ENCODE data around the gene PPP2R2C. TPM values are rescaled to one million over a fixed set of nuclear protein-coding genes. Genes with fewer than 3 reads are reported as not detected.

PPP2R2C gene
- polyA plus RNA-seq, 1 donor from 2014 or later, result 34.4 TPM

DNA sequence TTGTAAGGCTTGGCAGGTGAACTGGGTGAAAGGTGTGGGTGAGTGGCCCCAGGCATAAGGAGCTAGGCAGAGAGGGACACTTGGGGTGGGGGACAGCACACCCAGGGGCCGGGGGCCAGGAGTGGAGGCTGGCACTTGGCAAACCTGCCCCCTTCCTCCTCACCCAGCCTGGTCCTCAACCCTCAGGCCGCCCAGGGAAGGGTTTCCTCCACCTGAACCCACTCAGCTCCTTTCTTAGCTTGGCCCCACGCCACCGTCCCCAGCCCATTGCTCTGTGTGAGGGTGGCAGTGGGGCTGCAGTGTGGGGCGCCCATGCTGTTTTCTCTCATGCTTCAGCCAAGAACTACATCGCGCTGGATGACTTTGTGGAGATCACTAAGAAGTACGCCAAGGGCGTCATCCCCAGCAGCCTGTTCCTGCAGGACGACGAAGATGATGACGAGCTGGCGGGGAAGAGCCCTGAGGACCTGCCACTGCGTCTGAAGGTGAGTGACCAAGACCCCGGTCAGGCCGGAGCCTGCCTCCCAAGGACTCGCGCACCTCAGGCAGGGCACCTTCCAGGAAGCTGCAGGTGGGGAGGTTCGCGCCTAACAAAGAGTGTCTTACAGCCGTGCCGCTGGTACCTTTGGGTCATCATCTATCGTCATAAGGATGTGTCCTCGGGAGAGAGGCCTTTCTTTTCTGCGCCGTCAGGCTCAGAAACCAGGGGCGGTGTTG is 177.6 kb downstream of the PPP2R2C start:
- no peak overlapping the region for H3K4me3 ChIP-seq (ENCODE audit: low read length)
- no peaks in the 10 kb centered on the region for H3K9me3 ChIP-seq (ENCODE audit: low read length)
- no peaks in the 10 kb centered on the region for H3K36me3 ChIP-seq (ENCODE audit: insufficient read depth, low read length)
- H3K79me2 ChIP-seq (replicated peaks; ENCODE audit: insufficient read depth, low read length), result no peaks in the 10 kb centered on the region
- TF ChIP-seq SMC3 (conservative IDR thresholded peaks at IDR 0.05; ENCODE audit: poor library complexity) (no peak), POLR2AphosphoS5 (IDR thresholded peaks at IDR 0.05) (no peak), MXI1 (conservative IDR thresholded peaks at IDR 0.05; ENCODE audit: poor library complexity, severe bottlenecking) (no peak), EZH2 (IDR thresholded peaks at IDR 0.05; ENCODE audit: borderline replicate concordance, insufficient read depth, low read length, poor library complexity, severe bottlenecking) (no peak)
- TF ChIP-seq, protein P1, sequence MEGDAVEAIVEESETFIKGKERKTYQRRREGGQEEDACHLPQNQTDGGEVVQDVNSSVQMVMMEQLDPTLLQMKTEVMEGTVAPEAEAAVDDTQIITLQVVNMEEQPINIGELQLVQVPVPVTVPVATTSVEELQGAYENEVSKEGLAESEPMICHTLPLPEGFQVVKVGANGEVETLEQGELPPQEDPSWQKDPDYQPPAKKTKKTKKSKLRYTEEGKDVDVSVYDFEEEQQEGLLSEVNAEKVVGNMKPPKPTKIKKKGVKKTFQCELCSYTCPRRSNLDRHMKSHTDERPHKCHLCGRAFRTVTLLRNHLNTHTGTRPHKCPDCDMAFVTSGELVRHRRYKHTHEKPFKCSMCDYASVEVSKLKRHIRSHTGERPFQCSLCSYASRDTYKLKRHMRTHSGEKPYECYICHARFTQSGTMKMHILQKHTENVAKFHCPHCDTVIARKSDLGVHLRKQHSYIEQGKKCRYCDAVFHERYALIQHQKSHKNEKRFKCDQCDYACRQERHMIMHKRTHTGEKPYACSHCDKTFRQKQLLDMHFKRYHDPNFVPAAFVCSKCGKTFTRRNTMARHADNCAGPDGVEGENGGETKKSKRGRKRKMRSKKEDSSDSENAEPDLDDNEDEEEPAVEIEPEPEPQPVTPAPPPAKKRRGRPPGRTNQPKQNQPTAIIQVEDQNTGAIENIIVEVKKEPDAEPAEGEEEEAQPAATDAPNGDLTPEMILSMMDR (IDR thresholded peaks at IDR 0.05; ENCODE audit: poor library complexity, severe bottlenecking), result no peak
- TF ChIP-seq, protein P2, sequence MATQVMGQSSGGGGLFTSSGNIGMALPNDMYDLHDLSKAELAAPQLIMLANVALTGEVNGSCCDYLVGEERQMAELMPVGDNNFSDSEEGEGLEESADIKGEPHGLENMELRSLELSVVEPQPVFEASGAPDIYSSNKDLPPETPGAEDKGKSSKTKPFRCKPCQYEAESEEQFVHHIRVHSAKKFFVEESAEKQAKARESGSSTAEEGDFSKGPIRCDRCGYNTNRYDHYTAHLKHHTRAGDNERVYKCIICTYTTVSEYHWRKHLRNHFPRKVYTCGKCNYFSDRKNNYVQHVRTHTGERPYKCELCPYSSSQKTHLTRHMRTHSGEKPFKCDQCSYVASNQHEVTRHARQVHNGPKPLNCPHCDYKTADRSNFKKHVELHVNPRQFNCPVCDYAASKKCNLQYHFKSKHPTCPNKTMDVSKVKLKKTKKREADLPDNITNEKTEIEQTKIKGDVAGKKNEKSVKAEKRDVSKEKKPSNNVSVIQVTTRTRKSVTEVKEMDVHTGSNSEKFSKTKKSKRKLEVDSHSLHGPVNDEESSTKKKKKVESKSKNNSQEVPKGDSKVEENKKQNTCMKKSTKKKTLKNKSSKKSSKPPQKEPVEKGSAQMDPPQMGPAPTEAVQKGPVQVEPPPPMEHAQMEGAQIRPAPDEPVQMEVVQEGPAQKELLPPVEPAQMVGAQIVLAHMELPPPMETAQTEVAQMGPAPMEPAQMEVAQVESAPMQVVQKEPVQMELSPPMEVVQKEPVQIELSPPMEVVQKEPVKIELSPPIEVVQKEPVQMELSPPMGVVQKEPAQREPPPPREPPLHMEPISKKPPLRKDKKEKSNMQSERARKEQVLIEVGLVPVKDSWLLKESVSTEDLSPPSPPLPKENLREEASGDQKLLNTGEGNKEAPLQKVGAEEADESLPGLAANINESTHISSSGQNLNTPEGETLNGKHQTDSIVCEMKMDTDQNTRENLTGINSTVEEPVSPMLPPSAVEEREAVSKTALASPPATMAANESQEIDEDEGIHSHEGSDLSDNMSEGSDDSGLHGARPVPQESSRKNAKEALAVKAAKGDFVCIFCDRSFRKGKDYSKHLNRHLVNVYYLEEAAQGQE (IDR thresholded peaks at IDR 0.05; ENCODE audit: borderline replicate concordance), result no peak
- H3K27me3 ChIP-seq (ENCODE audit: insufficient read depth, low read depth, low read length), result no peaks in the 10 kb centered on the region
- H3K9me2 ChIP-seq (ENCODE audit: insufficient read depth, low read length), result no peaks in the 10 kb centered on the region
- H3K9ac ChIP-seq (ENCODE audit: low read length), result no peak overlapping the region
- H3K27ac ChIP-seq (ENCODE audit: low read length), result no peak overlapping the region
- no peaks in the 10 kb centered on the region for H3F3A ChIP-seq (ENCODE audit: insufficient read depth, low read length, poor library complexity, severe bottlenecking)
- H3K4me2 ChIP-seq (ENCODE audit: low read length), result no peak overlapping the region
- H2AFZ ChIP-seq (ENCODE audit: low read depth, low read length), result no peak overlapping the region
- no peaks in the 10 kb centered on the region for H4K20me1 ChIP-seq (ENCODE audit: insufficient read depth)

DNA sequence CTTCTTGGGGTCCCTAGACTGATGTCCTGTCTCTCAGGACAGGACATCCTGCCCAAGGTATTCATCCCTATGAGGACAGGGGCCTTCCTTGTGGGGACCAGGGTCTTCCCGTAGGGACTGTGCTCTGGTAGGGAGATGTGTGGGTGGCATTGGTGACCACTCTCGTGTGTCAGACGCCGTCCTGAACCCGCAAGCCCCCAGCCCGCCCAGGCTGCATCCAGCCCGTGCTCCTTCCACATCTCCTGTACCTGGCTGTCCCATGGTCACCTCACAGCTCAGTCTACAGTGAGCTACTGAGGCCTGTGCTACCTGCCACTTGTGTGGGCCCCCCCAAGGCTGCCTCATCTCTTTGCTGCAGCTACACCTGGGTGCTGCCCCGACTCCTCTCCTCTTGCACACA is 178.8 kb downstream of the PPP2R2C start:
- H3F3A ChIP-seq (ENCODE audit: insufficient read depth, low read length, poor library complexity, severe bottlenecking), result no peaks in the 10 kb centered on the region
- no peak overlapping the region for H3K9ac ChIP-seq (ENCODE audit: low read length)
- no peaks in the 10 kb centered on the region for H4K20me1 ChIP-seq (ENCODE audit: insufficient read depth)
- H3K27me3 ChIP-seq (ENCODE audit: insufficient read depth, low read depth, low read length), result no peaks in the 10 kb centered on the region
- H2AFZ ChIP-seq (ENCODE audit: low read depth, low read length), result no peak overlapping the region
- no peak overlapping the region for H3K4me3 ChIP-seq (ENCODE audit: low read length)
- no peaks in the 10 kb centered on the region for H3K79me2 ChIP-seq (replicated peaks; ENCODE audit: insufficient read depth, low read length)
- H3K27ac ChIP-seq (ENCODE audit: low read length), result no peak overlapping the region
- no peaks in the 10 kb centered on the region for H3K9me2 ChIP-seq (ENCODE audit: insufficient read depth, low read length)
- TF ChIP-seq MXI1 (conservative IDR thresholded peaks at IDR 0.05; ENCODE audit: poor library complexity, severe bottlenecking) (no peak), TAF1 (IDR thresholded peaks at IDR 0.05; ENCODE audit: low read depth) (no peak), EP300 (conservative IDR thresholded peaks at IDR 0.05; ENCODE audit: poor library complexity, severe bottlenecking) (no peak), POLR2AphosphoS5 (IDR thresholded peaks at IDR 0.05) (no peak), RAD21 (conservative IDR thresholded peaks at IDR 0.05) (no peak), SMC3 (conservative IDR thresholded peaks at IDR 0.05; ENCODE audit: poor library complexity) (no peak), EZH2 (IDR thresholded peaks at IDR 0.05; ENCODE audit: borderline replicate concordance, insufficient read depth, low read length, poor library complexity, severe bottlenecking) (no peak)
- TF ChIP-seq, protein P2 (IDR thresholded peaks at IDR 0.05; ENCODE audit: borderline replicate concordance), result no peak
- TF ChIP-seq, protein P1 (IDR thresholded peaks at IDR 0.05; ENCODE audit: poor library complexity, severe bottlenecking), result no peak
- no peaks in the 10 kb centered on the region for H3K9me3 ChIP-seq (ENCODE audit: low read length)
- no peak overlapping the region for H3K4me2 ChIP-seq (ENCODE audit: low read length)
- no peaks in the 10 kb centered on the region for H3K36me3 ChIP-seq (ENCODE audit: insufficient read depth, low read length)
